Measurements from ENCODE around the gene PRKCH. TPM values are rescaled to one million over a fixed set of nuclear protein-coding genes. Genes with fewer than 3 reads are reported as not detected.

PRKCH gene
- total and polyA plus RNA-seq, 2 of the 13 experiments (the other 11 are each of a cell fraction or from before 2014, with no cell fraction given): 0.48 to 1.3 TPM

DNA sequence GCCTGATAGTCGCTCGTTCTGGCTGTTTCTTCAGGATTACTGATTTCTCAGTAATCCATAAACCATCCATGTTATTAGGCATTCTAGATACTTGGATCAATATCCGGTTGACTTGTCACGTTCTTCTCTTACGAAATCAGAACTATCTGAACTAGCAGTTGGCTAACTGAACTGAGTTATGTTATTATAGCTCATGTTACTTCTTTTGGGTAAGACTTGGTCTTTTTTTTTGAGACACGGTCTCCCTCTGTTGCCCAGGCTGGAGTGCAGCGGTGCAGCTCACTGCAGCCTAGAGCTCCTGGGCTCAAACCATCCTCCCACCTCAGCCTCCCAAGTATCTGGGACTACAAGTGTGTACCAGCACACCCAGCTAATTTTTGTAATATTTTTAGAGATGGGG is 178.6 kb downstream of the PRKCH start:
- Histone ChIP-seq H3K79me2 (ENCODE audit: insufficient read depth, low read length) (no peaks in the 10 kb centered on the region), H3K9me3 (ENCODE audit: low read length) (no peaks in the 10 kb centered on the region), H2AFZ (ENCODE audit: low read length) (no peak overlapping the region), H4K20me1 (ENCODE audit: insufficient read depth, low read length) (no peaks in the 10 kb centered on the region), H3K9ac (ENCODE audit: insufficient read depth, low read depth, low read length) (no peak overlapping the region), H3K27ac (ENCODE audit: extremely low read length, insufficient read depth, low read length) (no peak overlapping the region), H3K27me3 (ENCODE audit: control insufficient read depth in 1 of 2, insufficient read depth in 2 of 2, low read length in 2 of 2) (no peaks in the 10 kb centered on the region), H3K4me1 (ENCODE audit: insufficient read depth, low read length) (peaks cover 14% of the 10 kb centered on the region), H3K4me3 (replicated peaks in 1 of 3; ENCODE audit: insufficient read depth in 1 of 3, low read depth in 2 of 3, low read length in 3 of 3) (no peak overlapping the region), H3K36me3 (replicated peaks in 1 of 2; ENCODE audit: control insufficient read depth in 1 of 2, insufficient read depth in 2 of 2, low read length in 2 of 2) (no peaks in the 10 kb centered on the region), H3K4me2 (ENCODE audit: low read depth, low read length) (no peak overlapping the region)
- no peak for ATAC-seq
- in situ Hi-C loops (cut with HindIII; ENCODE audit: extremely low pct_ligation_motif_present, low pct_unique_long_range_greater_than_20kb): no loop called here
- POLR2A ChIA-PET: interaction anchor here (0.7 kb wide), 1 partner anchor 12 kb away, joined by 3 read pairs; no protein-coding TSS in a partner anchor
- CTCF ChIA-PET (ENCODE audit: low intra/inter-chr PET ratio, low total read pairs): no interaction called here
- intact Hi-C loops (cut with micrococcal nuclease; ENCODE audit: unreplicated experiment): no loop called here
- FAIRE-seq: no peak
- 92% methylated on average over 7 of the region's 7 CpGs for WGBS (ENCODE audit: low lambda C conversion rate)
- BruUV-seq (replicated peaks): no TSS peak
- DNase-seq (ENCODE audit: low spot score): no peak
- TF ChIP-seq HDAC1 (CRISPR knock-in tag; IDR thresholded peaks at IDR 0.05) (no peak), XBP1 (CRISPR knock-in tag; IDR thresholded peaks at IDR 0.05) (no peak), SP4 (CRISPR knock-in tag; IDR thresholded peaks at IDR 0.05) (no peak), RORA (CRISPR knock-in tag; IDR thresholded peaks at IDR 0.05) (no peak), ZNF207 (IDR thresholded peaks at IDR 0.05; ENCODE audit: borderline replicate concordance) (no peak), FOXO1 (CRISPR knock-in tag; IDR thresholded peaks at IDR 0.05) (no peak), ZNF354B (CRISPR knock-in tag; IDR thresholded peaks at IDR 0.05) (no peak), ZNF34 (CRISPR knock-in tag; IDR thresholded peaks at IDR 0.05; ENCODE audit: borderline replicate concordance) (no peak)
- TF ChIP-seq, protein P1, sequence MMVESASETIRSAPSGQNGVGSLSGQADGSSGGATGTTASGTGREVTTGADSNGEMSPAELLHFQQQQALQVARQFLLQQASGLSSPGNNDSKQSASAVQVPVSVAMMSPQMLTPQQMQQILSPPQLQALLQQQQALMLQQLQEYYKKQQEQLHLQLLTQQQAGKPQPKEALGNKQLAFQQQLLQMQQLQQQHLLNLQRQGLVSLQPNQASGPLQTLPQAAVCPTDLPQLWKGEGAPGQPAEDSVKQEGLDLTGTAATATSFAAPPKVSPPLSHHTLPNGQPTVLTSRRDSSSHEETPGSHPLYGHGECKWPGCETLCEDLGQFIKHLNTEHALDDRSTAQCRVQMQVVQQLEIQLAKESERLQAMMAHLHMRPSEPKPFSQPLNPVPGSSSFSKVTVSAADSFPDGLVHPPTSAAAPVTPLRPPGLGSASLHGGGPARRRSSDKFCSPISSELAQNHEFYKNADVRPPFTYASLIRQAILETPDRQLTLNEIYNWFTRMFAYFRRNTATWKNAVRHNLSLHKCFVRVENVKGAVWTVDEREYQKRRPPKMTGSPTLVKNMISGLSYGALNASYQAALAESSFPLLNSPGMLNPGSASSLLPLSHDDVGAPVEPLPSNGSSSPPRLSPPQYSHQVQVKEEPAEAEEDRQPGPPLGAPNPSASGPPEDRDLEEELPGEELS (CRISPR knock-in tag; IDR thresholded peaks at IDR 0.05): no peak
- TF ChIP-seq, protein P2, sequence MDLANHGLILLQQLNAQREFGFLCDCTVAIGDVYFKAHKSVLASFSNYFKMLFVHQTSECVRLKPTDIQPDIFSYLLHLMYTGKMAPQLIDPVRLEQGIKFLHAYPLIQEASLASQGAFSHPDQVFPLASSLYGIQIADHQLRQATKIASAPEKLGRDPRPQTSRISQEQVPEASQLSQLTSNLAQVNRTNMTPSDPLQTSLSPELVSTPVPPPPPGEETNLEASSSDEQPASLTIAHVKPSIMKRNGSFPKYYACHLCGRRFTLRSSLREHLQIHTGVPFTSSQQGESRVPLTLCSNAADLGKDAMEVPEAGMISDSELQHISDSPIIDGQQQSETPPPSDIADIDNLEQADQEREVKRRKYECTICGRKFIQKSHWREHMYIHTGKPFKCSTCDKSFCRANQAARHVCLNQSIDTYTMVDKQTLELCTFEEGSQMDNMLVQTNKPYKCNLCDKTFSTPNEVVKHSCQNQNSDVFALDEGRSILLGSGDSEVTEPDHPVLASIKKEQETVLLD (CRISPR knock-in tag; IDR thresholded peaks at IDR 0.05; ENCODE audit: low read depth): no peak
- TF ChIP-seq, protein P3, sequence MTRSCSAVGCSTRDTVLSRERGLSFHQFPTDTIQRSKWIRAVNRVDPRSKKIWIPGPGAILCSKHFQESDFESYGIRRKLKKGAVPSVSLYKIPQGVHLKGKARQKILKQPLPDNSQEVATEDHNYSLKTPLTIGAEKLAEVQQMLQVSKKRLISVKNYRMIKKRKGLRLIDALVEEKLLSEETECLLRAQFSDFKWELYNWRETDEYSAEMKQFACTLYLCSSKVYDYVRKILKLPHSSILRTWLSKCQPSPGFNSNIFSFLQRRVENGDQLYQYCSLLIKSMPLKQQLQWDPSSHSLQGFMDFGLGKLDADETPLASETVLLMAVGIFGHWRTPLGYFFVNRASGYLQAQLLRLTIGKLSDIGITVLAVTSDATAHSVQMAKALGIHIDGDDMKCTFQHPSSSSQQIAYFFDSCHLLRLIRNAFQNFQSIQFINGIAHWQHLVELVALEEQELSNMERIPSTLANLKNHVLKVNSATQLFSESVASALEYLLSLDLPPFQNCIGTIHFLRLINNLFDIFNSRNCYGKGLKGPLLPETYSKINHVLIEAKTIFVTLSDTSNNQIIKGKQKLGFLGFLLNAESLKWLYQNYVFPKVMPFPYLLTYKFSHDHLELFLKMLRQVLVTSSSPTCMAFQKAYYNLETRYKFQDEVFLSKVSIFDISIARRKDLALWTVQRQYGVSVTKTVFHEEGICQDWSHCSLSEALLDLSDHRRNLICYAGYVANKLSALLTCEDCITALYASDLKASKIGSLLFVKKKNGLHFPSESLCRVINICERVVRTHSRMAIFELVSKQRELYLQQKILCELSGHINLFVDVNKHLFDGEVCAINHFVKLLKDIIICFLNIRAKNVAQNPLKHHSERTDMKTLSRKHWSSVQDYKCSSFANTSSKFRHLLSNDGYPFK (CRISPR knock-in tag; IDR thresholded peaks at IDR 0.05; ENCODE audit: borderline replicate concordance): no peak
- TF ChIP-seq, protein P4, sequence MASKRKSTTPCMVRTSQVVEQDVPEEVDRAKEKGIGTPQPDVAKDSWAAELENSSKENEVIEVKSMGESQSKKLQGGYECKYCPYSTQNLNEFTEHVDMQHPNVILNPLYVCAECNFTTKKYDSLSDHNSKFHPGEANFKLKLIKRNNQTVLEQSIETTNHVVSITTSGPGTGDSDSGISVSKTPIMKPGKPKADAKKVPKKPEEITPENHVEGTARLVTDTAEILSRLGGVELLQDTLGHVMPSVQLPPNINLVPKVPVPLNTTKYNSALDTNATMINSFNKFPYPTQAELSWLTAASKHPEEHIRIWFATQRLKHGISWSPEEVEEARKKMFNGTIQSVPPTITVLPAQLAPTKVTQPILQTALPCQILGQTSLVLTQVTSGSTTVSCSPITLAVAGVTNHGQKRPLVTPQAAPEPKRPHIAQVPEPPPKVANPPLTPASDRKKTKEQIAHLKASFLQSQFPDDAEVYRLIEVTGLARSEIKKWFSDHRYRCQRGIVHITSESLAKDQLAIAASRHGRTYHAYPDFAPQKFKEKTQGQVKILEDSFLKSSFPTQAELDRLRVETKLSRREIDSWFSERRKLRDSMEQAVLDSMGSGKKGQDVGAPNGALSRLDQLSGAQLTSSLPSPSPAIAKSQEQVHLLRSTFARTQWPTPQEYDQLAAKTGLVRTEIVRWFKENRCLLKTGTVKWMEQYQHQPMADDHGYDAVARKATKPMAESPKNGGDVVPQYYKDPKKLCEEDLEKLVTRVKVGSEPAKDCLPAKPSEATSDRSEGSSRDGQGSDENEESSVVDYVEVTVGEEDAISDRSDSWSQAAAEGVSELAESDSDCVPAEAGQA (IDR thresholded peaks at IDR 0.05; ENCODE audit: low read depth): no peak
- TF ChIP-seq, protein P4 (CRISPR knock-in tag; IDR thresholded peaks at IDR 0.05; ENCODE audit: borderline replicate concordance): no peak
